ENCODE results near the gene SIK3.

SIK3 gene

GRCh38 chr11:117107701-117108590, 9.7 kb upstream of the SIK3 start:
- no peak for DNase-seq

GRCh38 chr11:117100556-117100955, 2.3 kb upstream of the SIK3 start:
- no peak for DNase-seq

GRCh38 chr11:117099696-117100095, 1.5 kb upstream of the SIK3 start:
- DNase-seq, result no peak

- DNase-seq, result no peak
Measured at GRCh38 chr11:117097389-117098268, 599 bp downstream of the SIK3 start.

- DNase-seq, result no peak
Measured at GRCh38 chr11:117097014-117097388, 1.2 kb downstream of the SIK3 start.

- peak; percentile 82 for DNase-seq
Measured at GRCh38 chr11:117096201-117096991, 1.8 kb downstream of the SIK3 start.

GRCh38 chr11:117095284-117096161, 2.7 kb downstream of the SIK3 start:
- DNase-seq, result peak; percentile 53

- DNase-seq, result peak; percentile 30
Measured at GRCh38 chr11:117094776-117095175, 3.5 kb downstream of the SIK3 start.

- DNase-seq, result peak; percentile 19
Measured at GRCh38 chr11:117092951-117093590, 5.2 kb downstream of the SIK3 start.

- DNase-seq, result peak; percentile 0
Measured at GRCh38 chr11:117091753-117092477, 6.3 kb downstream of the SIK3 start.

GRCh38 chr11:117090111-117090706, 8.0 kb downstream of the SIK3 start:
- DNase-seq, result peak; percentile 0

- peak; percentile 1 for DNase-seq
Measured at GRCh38 chr11:117089685-117090084, 8.5 kb downstream of the SIK3 start.

GRCh38 chr11:117087446-117087845, 10.8 kb downstream of the SIK3 start:
- peak; percentile 51 for DNase-seq

GRCh38 chr11:117084992-117085391, 13.2 kb downstream of the SIK3 start:
- no peak for DNase-seq

GRCh38 chr11:117083011-117083935, 15.0 kb downstream of the SIK3 start:
- DNase-seq, result no peak

GRCh38 chr11:117081908-117082307, 16.3 kb downstream of the SIK3 start:
- no peak for DNase-seq

GRCh38 chr11:117080370-117080769, 17.9 kb downstream of the SIK3 start:
- no peak for DNase-seq

- no peak for DNase-seq
Measured at GRCh38 chr11:117076941-117077691, 21.1 kb downstream of the SIK3 start.
